ENCODE data around the gene KIAA1191.

The KIAA1191 gene

DNA sequence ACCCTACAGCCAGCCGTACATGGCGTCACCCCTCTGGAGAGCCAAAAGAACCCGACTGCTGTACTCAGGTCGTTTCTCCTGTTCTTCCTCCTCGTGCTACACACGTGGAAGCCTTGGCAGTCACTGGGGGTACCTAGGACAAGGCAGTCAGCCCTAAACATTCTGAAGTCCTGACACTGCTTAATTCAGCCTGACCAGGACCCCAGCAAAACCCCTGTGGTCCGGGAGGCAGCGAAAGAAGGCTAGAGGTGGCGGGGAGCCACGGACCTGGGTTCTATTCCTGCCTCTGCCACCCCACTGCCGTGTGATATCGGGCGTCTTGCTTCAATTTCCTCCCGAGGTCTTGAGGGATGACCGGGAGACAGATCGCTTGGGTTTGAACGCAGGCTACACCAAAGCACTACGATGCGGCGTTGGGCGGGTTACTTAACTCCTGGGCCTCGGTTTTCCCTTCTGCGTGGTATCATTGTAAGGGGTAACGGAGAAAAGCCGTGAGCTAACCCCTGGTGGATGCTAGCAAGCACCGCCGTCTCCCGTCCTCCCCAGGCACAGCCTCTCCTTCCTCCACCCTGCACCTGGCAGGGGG lies 3.3 kb upstream of the KIAA1191 start:
- TF ChIP-seq, protein P1, sequence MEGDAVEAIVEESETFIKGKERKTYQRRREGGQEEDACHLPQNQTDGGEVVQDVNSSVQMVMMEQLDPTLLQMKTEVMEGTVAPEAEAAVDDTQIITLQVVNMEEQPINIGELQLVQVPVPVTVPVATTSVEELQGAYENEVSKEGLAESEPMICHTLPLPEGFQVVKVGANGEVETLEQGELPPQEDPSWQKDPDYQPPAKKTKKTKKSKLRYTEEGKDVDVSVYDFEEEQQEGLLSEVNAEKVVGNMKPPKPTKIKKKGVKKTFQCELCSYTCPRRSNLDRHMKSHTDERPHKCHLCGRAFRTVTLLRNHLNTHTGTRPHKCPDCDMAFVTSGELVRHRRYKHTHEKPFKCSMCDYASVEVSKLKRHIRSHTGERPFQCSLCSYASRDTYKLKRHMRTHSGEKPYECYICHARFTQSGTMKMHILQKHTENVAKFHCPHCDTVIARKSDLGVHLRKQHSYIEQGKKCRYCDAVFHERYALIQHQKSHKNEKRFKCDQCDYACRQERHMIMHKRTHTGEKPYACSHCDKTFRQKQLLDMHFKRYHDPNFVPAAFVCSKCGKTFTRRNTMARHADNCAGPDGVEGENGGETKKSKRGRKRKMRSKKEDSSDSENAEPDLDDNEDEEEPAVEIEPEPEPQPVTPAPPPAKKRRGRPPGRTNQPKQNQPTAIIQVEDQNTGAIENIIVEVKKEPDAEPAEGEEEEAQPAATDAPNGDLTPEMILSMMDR (IDR thresholded peaks at IDR 0.05; ENCODE audit: insufficient read depth, low read length, poor library complexity, severe bottlenecking): no peak
- H3K4me3 ChIP-seq (replicated peaks; ENCODE audit: low read depth, low read length): peak overlapping the region; percentile 70

DNA sequence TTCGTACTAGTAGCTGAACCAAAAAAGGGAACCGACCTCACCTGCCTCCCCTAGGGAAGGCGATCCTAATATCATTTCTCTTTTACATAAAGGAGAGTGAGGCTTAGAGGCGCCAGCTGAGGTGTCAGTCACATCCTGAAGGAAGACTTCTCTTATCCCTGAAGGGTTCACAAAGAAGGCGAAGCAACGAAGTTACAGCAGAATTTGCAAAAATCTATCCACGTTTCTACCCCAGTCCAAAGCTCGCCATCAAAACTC lies 598 bp upstream of the KIAA1191 start:
- Histone ChIP-seq H3K4me3 (replicated peaks; ENCODE audit: low read depth, low read length) (peak overlapping the region; percentile 97), H3K27me3 (replicated peaks; ENCODE audit: control insufficient read depth, insufficient read depth, low read length) (no peaks in the 10 kb centered on the region), H3K36me3 (ENCODE audit: control insufficient read depth, insufficient read depth, low read length) (no peaks in the 10 kb centered on the region; the same call in 1 of the 2 replicates)
- TF ChIP-seq, protein P1 (IDR thresholded peaks at IDR 0.05; ENCODE audit: insufficient read depth, low read length, poor library complexity, severe bottlenecking): no peak
- DNase-seq (ENCODE audit: extremely low read depth, insufficient read length): no peak

More for the DNA sequence above, 3.3 kb upstream of the KIAA1191 start:
- Histone ChIP-seq H3K36me3 (ENCODE audit: control insufficient read depth, insufficient read depth, low read length) (no peaks in the 10 kb centered on the region; the same call in 1 of the 2 replicates), H3K27me3 (replicated peaks; ENCODE audit: control insufficient read depth, insufficient read depth, low read length) (no peaks in the 10 kb centered on the region)
- DNase-seq (ENCODE audit: extremely low read depth, insufficient read length): no peak

DNA sequence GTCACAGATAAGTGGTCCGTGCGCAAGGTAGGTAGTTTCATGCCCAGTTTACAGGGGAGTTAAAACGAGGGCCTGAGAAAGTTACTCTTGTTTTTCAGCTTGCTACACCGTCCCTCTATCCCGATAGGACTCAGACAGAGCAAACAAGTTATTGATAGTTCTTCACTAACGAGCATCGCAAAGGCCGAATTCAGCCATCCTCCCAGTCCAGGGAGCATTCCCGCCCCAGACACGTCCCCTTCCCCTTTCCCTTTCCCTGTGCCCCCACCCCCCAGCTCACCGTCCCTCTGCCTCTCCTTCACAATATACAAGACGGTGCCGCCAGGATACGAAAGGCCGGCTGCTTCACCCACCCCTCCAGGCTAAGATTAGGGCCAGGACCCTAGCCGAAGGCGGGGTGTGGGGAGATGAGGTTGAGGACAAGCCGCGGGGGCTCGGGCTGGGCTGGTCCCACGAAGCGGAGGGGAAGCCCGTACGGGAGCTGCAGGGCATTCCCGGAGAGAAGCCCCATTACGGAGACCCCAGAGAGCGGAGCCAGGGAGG lies 599 bp downstream of the KIAA1191 start:
- Histone ChIP-seq H3K4me3 (replicated peaks; ENCODE audit: low read depth, low read length) (peak overlapping the region; percentile 97), H3K27me3 (replicated peaks; ENCODE audit: control insufficient read depth, insufficient read depth, low read length) (no peaks in the 10 kb centered on the region), H3K36me3 (ENCODE audit: control insufficient read depth, insufficient read depth, low read length) (no peaks in the 10 kb centered on the region; the same call in none of the 2 replicates)
- no peak for DNase-seq (ENCODE audit: extremely low read depth, insufficient read length)
- TF ChIP-seq, protein P1 (IDR thresholded peaks at IDR 0.05; ENCODE audit: insufficient read depth, low read length, poor library complexity, severe bottlenecking): no peak

DNA sequence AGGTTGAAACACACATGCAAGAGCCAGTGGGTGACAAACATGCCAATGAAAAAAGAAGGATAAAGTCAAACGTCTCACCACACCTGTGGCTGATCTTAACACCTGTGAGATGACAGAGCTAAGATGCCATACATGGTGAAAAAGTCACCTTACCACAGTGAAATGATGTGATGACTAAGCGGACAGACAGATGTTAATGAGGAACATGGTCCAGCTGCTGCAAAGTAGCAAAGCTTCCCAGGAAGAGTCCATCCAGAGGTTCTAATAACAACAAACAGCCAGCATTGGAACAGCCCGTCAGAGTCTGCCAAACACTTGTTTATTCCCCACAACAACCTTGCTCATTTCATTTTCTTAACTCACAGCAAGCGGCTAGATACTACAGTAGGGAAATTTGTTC lies 1.9 kb downstream of the KIAA1191 start:
- Histone ChIP-seq H3K36me3 (ENCODE audit: control insufficient read depth, insufficient read depth, low read length) (peaks cover 3% of the 10 kb centered on the region), H3K27me3 (replicated peaks; ENCODE audit: control insufficient read depth, insufficient read depth, low read length) (no peaks in the 10 kb centered on the region), H3K4me3 (replicated peaks; ENCODE audit: low read depth, low read length) (no peak overlapping the region)
- no peak for DNase-seq (ENCODE audit: extremely low read depth, insufficient read length)
- TF ChIP-seq, protein P1 (IDR thresholded peaks at IDR 0.05; ENCODE audit: insufficient read depth, low read length, poor library complexity, severe bottlenecking): no peak

DNA sequence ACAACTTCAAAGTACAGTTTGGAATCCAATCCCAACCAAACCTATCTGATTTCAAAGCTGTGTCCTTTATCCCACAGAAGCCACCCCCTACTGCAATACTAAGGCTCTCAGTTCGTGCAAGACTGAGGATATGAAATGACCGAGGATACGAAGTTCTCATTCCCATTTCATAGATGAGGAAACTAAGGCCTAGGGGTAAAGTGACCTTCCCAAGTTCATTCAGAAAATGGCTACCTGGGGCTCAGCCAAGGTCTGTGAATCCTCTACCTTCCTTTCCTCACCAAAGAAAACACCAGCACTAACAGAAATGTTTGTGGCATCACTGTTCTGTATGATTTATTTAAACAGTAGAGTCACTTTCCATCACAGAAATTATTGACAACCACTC lies 5.4 kb downstream of the KIAA1191 start:
- no peak for DNase-seq (ENCODE audit: extremely low read depth, insufficient read length)
- Histone ChIP-seq H3K36me3 (ENCODE audit: control insufficient read depth, insufficient read depth, low read length) (peaks cover 18% of the 10 kb centered on the region), H3K27me3 (replicated peaks; ENCODE audit: control insufficient read depth, insufficient read depth, low read length) (no peaks in the 10 kb centered on the region), H3K4me3 (replicated peaks; ENCODE audit: low read depth, low read length) (no peak overlapping the region)
- TF ChIP-seq, protein P1 (IDR thresholded peaks at IDR 0.05; ENCODE audit: insufficient read depth, low read length, poor library complexity, severe bottlenecking): no peak
